Liver (tissue), 9 donors: Measurements from ENCODE around the gene B3GALT4. TPM values are rescaled to one million over a fixed set of nuclear protein-coding genes. Genes with fewer than 3 reads are reported as not detected.
A peak's percentile ranks its signal among the peaks of the same experiment; 100 is the strongest.

ENCODE experiments used
- DNase-seq: peaks from one replicate; pipeline ENCODE4 v3.0.0-alpha.2; 2017; ENCODE audit warnings: low spot score
- H3K27ac ChIP-seq, 2 donors: one replicate each; pipeline ENCODE4 v1.7.0; 2013; ENCODE audit warnings: inconsistent platforms in 2 of 2, low read length in 2 of 2, control low read depth in 1 of 2, low read depth in 1 of 2, mild to moderate bottlenecking in 1 of 2
- H3K27me3 ChIP-seq, 4 donors: one replicate each; pipeline versions ENCODE4 v1.6.1 to v1.7.0; 2013; ENCODE audit warnings: low read length in 3 of 4, inconsistent platforms in 1 of 4, mild to moderate bottlenecking in 1 of 4, moderate library complexity in 1 of 4; ENCODE audit not compliant: control insufficient read depth in 4 of 4, insufficient read depth in 4 of 4
- H3K36me3 ChIP-seq, 4 donors: one replicate each; pipeline versions ENCODE4 v1.6.1 to v1.7.0; 2013; ENCODE audit warnings: low read length in 3 of 4, mild to moderate bottlenecking in 3 of 4, low read depth in 1 of 4, moderate library complexity in 1 of 4; ENCODE audit not compliant: control insufficient read depth in 4 of 4, insufficient read depth in 3 of 4
- H3K4me1 ChIP-seq, 4 donors: one replicate each; pipeline versions ENCODE4 v1.6.1 to v1.7.0; 2013; ENCODE audit warnings: low read length in 3 of 4, mild to moderate bottlenecking in 3 of 4, moderate library complexity in 1 of 4; ENCODE audit not compliant: control insufficient read depth in 4 of 4, insufficient read depth in 4 of 4
- H3K4me3 ChIP-seq, 3 donors: one replicate each; pipeline versions ENCODE4 v1.6.1 to v1.7.0; 2013; ENCODE audit warnings: low read length in 3 of 3, control low read depth in 1 of 3, low read depth in 1 of 3, mild to moderate bottlenecking in 1 of 3
- H3K9ac ChIP-seq, 2 donors: one replicate each; pipeline ENCODE4 v1.7.0; 2013; ENCODE audit warnings: low read length in 2 of 2, mild to moderate bottlenecking in 2 of 2, moderate library complexity in 2 of 2, control low read depth in 1 of 2, low read depth in 1 of 2
- H3K9me3 ChIP-seq, 4 donors: one replicate each; pipeline versions ENCODE4 v1.6.1 to v1.7.0; 2013; ENCODE audit warnings: low read length in 3 of 4; ENCODE audit not compliant: control insufficient read depth in 4 of 4
- CTCF ChIP-seq: fragments of 150-350 bp; IDR thresholded peaks from 2 replicates; pipeline ENCODE4 v1.5.1; 2017; ENCODE audit warnings: improper control_type of control experiment, low read depth, low read length; ENCODE audit not compliant: missing input control
- JUND ChIP-seq, 2 donors: IDR thresholded peaks; 2 replicates each; pipeline ENCODE4 v1.6.1; 2016; ENCODE audit warnings: antibody characterized with exemption in 2 of 2
- REST ChIP-seq: IDR thresholded peaks from 2 replicates; pipeline ENCODE4 v1.6.1; 2016; ENCODE audit warnings: antibody characterized with exemption, mild to moderate bottlenecking
- TAF1 ChIP-seq: conservative IDR thresholded peaks from 2 replicates; pipeline ENCODE4 v1.6.1; 2016; ENCODE audit warnings: antibody characterized with exemption, mild to moderate bottlenecking
- WGBS: extraction: QIAGEN DNeasy Blood & Tissue Kit; methylation state at CpG from one replicate; pipeline ENCODE4 v1.1.7; 2013; 5-methylcytosine and 5-hydroxymethylcytosine counted together
- polyA plus RNA-seq, 2 donors: library from polyadenylated mRNA; stranded (reverse) in 1 of 2; unstranded in 1 of 2; fragments of 200-250 nt in 1 of 2; fragments of >200 nt in 1 of 2; fragmentation: Nextera tagmentation in 1 of 2; extraction: Ambion mirVana in 1 of 2; gene quantifications; one replicate each; pipeline versions ENCODE4 v1.2.1 to v1.2.3, GENCODE V29; 2013 to 2015
- total RNA-seq, 2 donors: library from RNA; depleted of rRNA; stranded (reverse); fragments of >200 nt; gene quantifications; one replicate each; pipeline ENCODE4 v1.2.3, GENCODE V29; 2014
- TF ChIP-seq, protein P1 (sequence below): IDR thresholded peaks from 2 replicates; pipeline ENCODE4 v1.6.1; 2016; ENCODE audit warnings: antibody characterized with exemption
- donor health status: healthy.
- donor health status: healthy.
- donor health status: healthy.
- donor health status: healthy.
- donor health status: healthy.

B3GALT4 gene
- total and polyA plus RNA-seq, 4 donors, result 1.5 to 2.7 (median 1.9) TPM

DNA sequence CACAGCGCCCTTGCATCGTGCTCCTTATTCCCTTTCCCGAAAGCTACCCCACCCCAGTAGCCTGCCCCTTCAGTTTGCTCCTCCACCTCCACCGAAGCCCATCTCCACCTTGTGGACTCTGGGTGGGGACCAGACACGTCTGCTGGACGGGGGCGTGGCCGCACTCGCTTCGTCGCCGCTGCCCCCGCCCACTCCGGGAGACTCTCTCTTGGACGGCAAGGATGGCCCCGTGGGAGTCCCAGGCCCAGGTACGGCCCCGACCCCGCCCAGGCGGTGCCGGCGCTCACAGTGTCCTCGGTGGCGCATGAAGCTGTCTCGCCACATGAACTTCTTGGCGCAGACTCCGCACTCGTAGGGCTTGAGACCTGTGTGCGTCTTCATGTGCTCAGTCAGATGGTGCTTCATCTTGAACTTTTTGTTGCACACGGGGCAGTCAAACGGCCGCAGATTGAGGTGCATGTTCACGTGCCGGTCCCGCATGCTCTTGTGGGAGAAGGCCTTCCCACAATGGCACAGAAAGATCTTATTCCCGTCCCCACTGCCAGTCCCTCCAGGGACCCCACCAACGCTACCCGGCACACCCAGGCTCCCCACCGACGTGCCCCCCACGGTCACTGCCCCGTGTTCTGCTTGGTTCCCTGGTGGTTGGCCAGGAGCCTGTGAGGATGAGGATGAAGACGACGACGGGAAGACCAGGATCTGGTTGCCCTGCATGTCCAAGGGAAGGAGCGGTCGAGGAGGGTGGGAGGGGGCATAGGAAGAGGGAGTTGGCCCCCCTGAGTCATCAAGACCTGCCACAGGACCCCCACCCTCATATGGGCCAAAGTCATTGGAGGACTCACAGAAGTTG, 38.2 kb downstream of the B3GALT4 start:
- WGBS, result 50% methylated on average over 47 of the region's 47 CpGs
- no peaks in the 10 kb centered on the region for H3K27me3 ChIP-seq
- peaks cover 11 to 55% (median 40%) of the 10 kb centered on the region in 4 donors for H3K4me1 ChIP-seq
- H3K36me3 ChIP-seq, result peaks cover 0 to 13% (median 8%) of the 10 kb centered on the region in 4 donors
- H3K27ac ChIP-seq, result peak overlapping the region; percentile 98 to 99
- no peak overlapping the region for H3K9ac ChIP-seq
- TF ChIP-seq, protein P1, sequence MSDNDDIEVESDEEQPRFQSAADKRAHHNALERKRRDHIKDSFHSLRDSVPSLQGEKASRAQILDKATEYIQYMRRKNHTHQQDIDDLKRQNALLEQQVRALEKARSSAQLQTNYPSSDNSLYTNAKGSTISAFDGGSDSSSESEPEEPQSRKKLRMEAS, result no peak
- H3K9me3 ChIP-seq, result no peaks in the 10 kb centered on the region
- peak overlapping the region in 2 of 3 donors; percentile 6 to 88 for H3K4me3 ChIP-seq
- peak; percentile 72 for DNase-seq

DNA sequence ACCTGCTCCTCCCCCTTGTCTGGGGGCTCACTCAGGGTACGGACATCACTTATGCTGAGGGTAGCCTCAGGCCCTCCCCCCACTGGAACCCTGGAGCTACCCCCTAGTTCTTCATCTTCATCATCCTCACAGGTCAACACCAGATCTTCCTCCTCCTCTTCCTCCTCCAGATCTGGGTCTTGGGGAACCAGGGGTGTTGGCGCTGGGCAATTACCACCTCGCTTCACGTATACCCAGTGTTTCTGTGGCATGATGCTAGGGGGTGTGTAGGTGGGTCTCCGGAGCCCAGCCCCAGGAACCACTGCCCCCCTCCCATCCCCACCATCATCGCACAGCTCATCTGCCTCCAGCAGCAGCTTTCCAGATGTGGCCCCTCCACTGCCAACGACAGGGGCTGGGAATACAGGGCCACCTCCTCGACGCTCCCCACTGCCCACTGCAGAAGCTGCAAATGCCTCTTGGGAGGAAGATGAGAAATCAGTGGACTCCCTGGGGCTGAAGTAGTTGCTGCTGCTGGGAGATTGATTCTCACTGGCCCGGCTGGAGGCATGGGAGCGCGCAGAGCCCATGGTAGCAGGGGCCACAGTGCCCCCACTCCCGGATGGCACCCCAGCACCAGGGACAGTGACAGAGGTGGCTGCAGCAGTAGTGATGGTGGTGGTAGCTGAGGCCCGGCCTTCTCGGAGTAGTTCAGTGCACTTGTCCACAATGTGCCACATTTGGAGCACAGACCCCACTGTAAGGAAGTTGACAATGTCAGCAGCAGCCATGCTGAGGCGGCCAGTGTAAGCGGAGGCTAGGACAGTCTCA, 39.1 kb downstream of the B3GALT4 start:
- DNase-seq, result no peak
- TF ChIP-seq, protein P1, result no peak
- TF ChIP-seq JUND (IDR thresholded peaks at IDR 0.05) (no peak), TAF1 (no peak), CTCF (no peak), REST (no peak)
- H3K4me3 ChIP-seq, result no peak overlapping the region
- no peaks in the 10 kb centered on the region for H3K9me3 ChIP-seq
- H3K4me1 ChIP-seq, result peaks cover 15 to 60% (median 47%) of the 10 kb centered on the region in 4 donors
- peaks cover 0 to 16% (median 8%) of the 10 kb centered on the region in 4 donors for H3K36me3 ChIP-seq
- H3K27me3 ChIP-seq, result no peaks in the 10 kb centered on the region
- H3K9ac ChIP-seq, result no peak overlapping the region
- no peak overlapping the region for H3K27ac ChIP-seq
- 93% methylated on average over 17 of the region's 17 CpGs for WGBS
